ENCODE measurements around the gene MRC2. TPM values are rescaled to one million over a fixed set of nuclear protein-coding genes. Genes with fewer than 3 reads are reported as not detected.

Gene MRC2
- total RNA-seq, 1 experiment from 2014 or later: 12.3 TPM

DNA sequence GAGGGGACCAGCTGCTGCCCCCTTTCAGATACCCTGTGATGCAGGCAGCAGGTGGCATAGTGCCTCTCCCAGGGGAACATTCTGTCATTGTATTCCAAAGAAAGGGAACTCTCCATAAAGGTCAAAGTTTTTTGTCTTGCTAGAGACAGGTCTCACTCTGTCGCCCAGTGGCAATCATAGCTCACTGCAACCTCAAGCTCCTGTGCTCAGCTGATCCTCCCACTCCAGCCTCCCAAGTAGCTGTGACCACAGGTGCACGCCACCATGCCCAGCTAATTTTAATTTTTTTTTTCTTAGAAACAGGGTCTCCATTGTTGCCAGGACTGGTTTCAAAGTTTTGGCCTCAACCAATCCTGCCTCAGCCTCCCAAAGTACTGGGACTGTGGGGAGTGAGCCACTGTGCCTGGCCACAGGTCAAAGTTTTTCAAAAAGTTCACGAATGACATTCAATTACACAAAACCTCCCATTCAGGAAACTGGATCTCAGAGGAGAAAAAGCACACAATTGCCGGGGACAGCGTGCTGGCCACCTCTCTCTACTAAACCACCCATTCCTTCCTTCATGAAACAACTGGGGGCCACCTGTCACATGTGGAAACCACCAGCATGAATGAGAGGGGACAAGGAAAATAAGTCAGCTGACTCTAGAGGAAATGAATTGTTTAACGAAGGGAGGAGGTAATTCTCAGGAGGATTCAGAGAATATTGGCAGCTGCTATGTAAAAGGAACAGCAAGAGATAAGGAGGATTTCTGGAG, 100.6 kb downstream of the MRC2 start:
- Mint-ChIP-seq H3K4me3 (ENCODE audit: unreplicated experiment) (no peak overlapping the region), H3K36me3 (ENCODE audit: insufficient read depth, unreplicated experiment) (peaks cover 4% of the 10 kb centered on the region), H3K9me3 (ENCODE audit: unreplicated experiment) (no peaks in the 10 kb centered on the region), H3K27me3 (ENCODE audit: insufficient read depth, unreplicated experiment) (no peaks in the 10 kb centered on the region), H3K4me1 (ENCODE audit: insufficient read depth, unreplicated experiment) (peaks cover 35% of the 10 kb centered on the region), H3K27ac (ENCODE audit: low read depth, unreplicated experiment) (no peak overlapping the region)
- intact Hi-C loops (cut with micrococcal nuclease): no loop called here
- ChIA-PET CTCF (interaction anchor here (1.0 kb wide), 1 partner anchor 34 kb away, joined by 3 read pairs; no protein-coding TSS in a partner anchor), POLR2A (interaction anchor here (0.9 to 1.1 kb wide), 2 partner anchors 12 to 50 kb away, joined by 3 read pairs; no protein-coding TSS in a partner anchor)
- BruUV-seq (replicated peaks): no TSS peak
- no peak for DNase-seq (ENCODE audit: unreplicated experiment)
- TF ChIP-seq, protein P1, sequence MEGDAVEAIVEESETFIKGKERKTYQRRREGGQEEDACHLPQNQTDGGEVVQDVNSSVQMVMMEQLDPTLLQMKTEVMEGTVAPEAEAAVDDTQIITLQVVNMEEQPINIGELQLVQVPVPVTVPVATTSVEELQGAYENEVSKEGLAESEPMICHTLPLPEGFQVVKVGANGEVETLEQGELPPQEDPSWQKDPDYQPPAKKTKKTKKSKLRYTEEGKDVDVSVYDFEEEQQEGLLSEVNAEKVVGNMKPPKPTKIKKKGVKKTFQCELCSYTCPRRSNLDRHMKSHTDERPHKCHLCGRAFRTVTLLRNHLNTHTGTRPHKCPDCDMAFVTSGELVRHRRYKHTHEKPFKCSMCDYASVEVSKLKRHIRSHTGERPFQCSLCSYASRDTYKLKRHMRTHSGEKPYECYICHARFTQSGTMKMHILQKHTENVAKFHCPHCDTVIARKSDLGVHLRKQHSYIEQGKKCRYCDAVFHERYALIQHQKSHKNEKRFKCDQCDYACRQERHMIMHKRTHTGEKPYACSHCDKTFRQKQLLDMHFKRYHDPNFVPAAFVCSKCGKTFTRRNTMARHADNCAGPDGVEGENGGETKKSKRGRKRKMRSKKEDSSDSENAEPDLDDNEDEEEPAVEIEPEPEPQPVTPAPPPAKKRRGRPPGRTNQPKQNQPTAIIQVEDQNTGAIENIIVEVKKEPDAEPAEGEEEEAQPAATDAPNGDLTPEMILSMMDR (IDR thresholded peaks at IDR 0.05; ENCODE audit: unreplicated experiment): peak; percentile 5

DNA sequence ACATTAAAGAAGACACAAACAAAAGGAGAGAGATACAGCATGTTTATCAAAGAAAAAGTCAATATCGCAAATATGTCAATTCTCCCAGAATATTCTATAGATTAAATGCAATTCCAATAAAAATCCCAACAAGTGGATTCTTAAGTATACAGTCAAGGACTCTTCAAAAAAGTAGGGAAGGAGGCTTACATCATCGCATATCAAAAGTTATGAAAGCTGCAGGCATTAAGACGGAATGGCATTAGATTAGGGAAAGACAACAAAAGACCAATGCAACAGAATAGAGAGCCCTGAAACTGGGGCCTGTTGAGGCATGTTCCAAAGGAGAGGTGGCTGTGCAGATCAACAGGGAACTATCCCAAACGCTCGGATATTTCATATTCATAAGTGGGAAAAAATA, 104.7 kb downstream of the MRC2 start:
- ChIA-PET CTCF (interaction anchor here (0.9 kb wide), 1 partner anchor 47 kb away, joined by 4 read pairs; no protein-coding TSS in a partner anchor), POLR2A (interaction anchor here (0.9 to 2.1 kb wide), 5 partner anchors 9 to 47 kb away, joined by 3 to 10 read pairs (median 3); no protein-coding TSS in a partner anchor)
- TF ChIP-seq, protein P1 (IDR thresholded peaks at IDR 0.05; ENCODE audit: unreplicated experiment): no peak
- H3K27ac Mint-ChIP-seq (ENCODE audit: low read depth, unreplicated experiment): peak overlapping the region; percentile 63
- no peaks in the 10 kb centered on the region for H3K9me3 Mint-ChIP-seq (ENCODE audit: unreplicated experiment)
- no peaks in the 10 kb centered on the region for H3K27me3 Mint-ChIP-seq (ENCODE audit: insufficient read depth, unreplicated experiment)
- peaks cover 13% of the 10 kb centered on the region for H3K4me1 Mint-ChIP-seq (ENCODE audit: insufficient read depth, unreplicated experiment)
- intact Hi-C loops (cut with micrococcal nuclease): no loop called here
- peak; percentile 72 for DNase-seq (ENCODE audit: unreplicated experiment)
- H3K4me3 Mint-ChIP-seq (ENCODE audit: unreplicated experiment): peak overlapping the region; percentile 29
- peaks cover 5% of the 10 kb centered on the region for H3K36me3 Mint-ChIP-seq (ENCODE audit: insufficient read depth, unreplicated experiment)
- no TSS peak for BruUV-seq (replicated peaks)

DNA sequence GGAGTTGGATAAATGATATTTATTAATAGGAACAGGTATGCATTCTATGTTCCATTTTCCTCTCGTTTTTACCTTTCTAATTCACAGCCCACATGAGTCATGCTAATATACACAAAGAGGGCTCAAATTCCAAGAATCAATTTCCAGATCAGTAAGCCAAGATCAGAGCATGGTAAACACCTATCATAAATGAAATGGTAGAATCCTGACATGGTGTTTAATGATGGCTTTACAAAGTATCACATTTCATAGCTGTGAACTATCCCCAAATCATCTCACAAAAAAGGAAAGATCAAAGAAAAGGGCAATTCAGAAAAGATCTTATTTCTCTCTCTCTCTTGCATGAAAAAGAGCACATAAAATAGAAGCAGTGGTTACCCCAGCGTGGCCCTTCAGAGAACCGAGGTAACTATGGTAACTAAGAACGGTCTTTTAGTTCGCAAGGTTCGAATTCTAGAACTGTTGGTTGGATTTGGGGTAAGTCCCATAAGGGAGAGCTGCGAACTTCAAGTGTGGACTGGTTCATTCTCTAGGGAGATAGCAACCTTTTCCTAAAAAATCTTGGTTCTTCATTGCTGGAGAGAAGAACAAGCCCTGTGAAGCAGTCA, 107.7 kb downstream of the MRC2 start:
- Mint-ChIP-seq H3K9me3 (ENCODE audit: unreplicated experiment) (no peaks in the 10 kb centered on the region), H3K27ac (ENCODE audit: low read depth, unreplicated experiment) (no peak overlapping the region), H3K36me3 (ENCODE audit: insufficient read depth, unreplicated experiment) (peaks cover 5% of the 10 kb centered on the region), H3K27me3 (ENCODE audit: insufficient read depth, unreplicated experiment) (no peaks in the 10 kb centered on the region), H3K4me3 (ENCODE audit: unreplicated experiment) (no peak overlapping the region), H3K4me1 (ENCODE audit: insufficient read depth, unreplicated experiment) (peaks cover 25% of the 10 kb centered on the region)
- TF ChIP-seq, protein P1 (IDR thresholded peaks at IDR 0.05; ENCODE audit: unreplicated experiment): no peak
- POLR2A ChIA-PET: interaction anchor here (1.0 kb wide), 1 partner anchor 41 kb away, joined by 3 read pairs; no protein-coding TSS in a partner anchor
- intact Hi-C loops (cut with micrococcal nuclease): no loop called here
- no peak for DNase-seq (ENCODE audit: unreplicated experiment)
- CTCF ChIA-PET: interaction anchor here (0.6 to 1.0 kb wide), 2 partner anchors 9 to 15 kb away, joined by 3 to 6 read pairs; no protein-coding TSS in a partner anchor
- BruUV-seq (replicated peaks): no TSS peak

DNA sequence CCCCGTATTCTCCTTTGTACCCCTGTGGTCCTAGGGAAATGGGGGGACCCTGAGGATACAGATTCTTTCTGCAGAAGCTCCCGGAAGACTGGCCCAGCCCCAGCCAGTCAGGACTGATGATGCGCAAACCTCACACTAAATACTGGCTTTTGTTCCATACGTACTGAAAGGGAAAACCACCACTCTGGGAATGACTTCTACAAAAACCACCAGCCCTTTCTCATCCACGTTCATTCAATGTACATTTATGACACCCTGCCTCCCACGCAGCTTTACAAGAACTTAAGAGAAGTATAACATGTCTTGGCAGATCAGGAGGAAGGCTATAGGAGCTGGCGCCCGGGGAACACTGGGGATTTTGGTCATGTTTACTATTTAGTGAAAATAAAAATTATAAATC, 110.0 kb downstream of the MRC2 start:
- POLR2A ChIA-PET: no interaction called here
- peak overlapping the region; percentile 7 for H3K27ac Mint-ChIP-seq (ENCODE audit: low read depth, unreplicated experiment)
- H3K36me3 Mint-ChIP-seq (ENCODE audit: insufficient read depth, unreplicated experiment): peaks cover 5% of the 10 kb centered on the region
- H3K4me1 Mint-ChIP-seq (ENCODE audit: insufficient read depth, unreplicated experiment): peaks cover 13% of the 10 kb centered on the region
- intact Hi-C loops (cut with micrococcal nuclease): no loop called here
- CTCF ChIA-PET: interaction anchor here (0.6 kb wide), 1 partner anchor 121 kb away, joined by 4 read pairs; no protein-coding TSS in a partner anchor
- no peaks in the 10 kb centered on the region for H3K27me3 Mint-ChIP-seq (ENCODE audit: insufficient read depth, unreplicated experiment)
- TF ChIP-seq, protein P1 (IDR thresholded peaks at IDR 0.05; ENCODE audit: unreplicated experiment): no peak
- BruUV-seq (replicated peaks): no TSS peak
- no peak overlapping the region for H3K4me3 Mint-ChIP-seq (ENCODE audit: unreplicated experiment)
- peak; percentile 35 for DNase-seq (ENCODE audit: unreplicated experiment)
- no peaks in the 10 kb centered on the region for H3K9me3 Mint-ChIP-seq (ENCODE audit: unreplicated experiment)

Measured in MCF 10A (cell line).